Measurements from ENCODE around the gene COL15A1. TPM values are rescaled to one million over a fixed set of nuclear protein-coding genes. Genes with fewer than 3 reads are reported as not detected.

Gene COL15A1
- polyA plus RNA-seq, 4 donors, result 0.22 to 12.5 (median 2.5) TPM

GRCh38 chr9:98966676-98967075, 23.0 kb downstream of the COL15A1 start:
- Histone ChIP-seq H3K36me3 (ENCODE audit: control insufficient read depth in 3 of 3, insufficient read depth in 2 of 3, low read depth in 1 of 3, low read length in 3 of 3) (no peaks in the 10 kb centered on the region), H3K27ac (ENCODE audit: low read depth in 1 of 3, low read length in 2 of 3) (no peak overlapping the region), H3K27me3 (ENCODE audit: control insufficient read depth in 3 of 3, insufficient read depth in 3 of 3, low read length in 3 of 3) (peaks cover 0 to 2% (median 0%) of the 10 kb centered on the region in 3 donors), H3K9me3 (ENCODE audit: control insufficient read depth in 2 of 2, insufficient read depth in 1 of 2, low read depth in 1 of 2, low read length in 1 of 2) (no peaks in the 10 kb centered on the region), H3K4me3 (ENCODE audit: low read depth in 1 of 3, low read length in 3 of 3) (no peak overlapping the region), H3K4me1 (ENCODE audit: control insufficient read depth in 3 of 3, insufficient read depth in 2 of 3, low read depth in 1 of 3, low read length in 2 of 3) (no peaks in the 10 kb centered on the region)
- 65 to 82% (median 74%) methylated on average over 4 of the region's 4 CpGs for WGBS, 3 donors
- no peak for FAIRE-seq
- DNase-seq, result no peak

DNA sequence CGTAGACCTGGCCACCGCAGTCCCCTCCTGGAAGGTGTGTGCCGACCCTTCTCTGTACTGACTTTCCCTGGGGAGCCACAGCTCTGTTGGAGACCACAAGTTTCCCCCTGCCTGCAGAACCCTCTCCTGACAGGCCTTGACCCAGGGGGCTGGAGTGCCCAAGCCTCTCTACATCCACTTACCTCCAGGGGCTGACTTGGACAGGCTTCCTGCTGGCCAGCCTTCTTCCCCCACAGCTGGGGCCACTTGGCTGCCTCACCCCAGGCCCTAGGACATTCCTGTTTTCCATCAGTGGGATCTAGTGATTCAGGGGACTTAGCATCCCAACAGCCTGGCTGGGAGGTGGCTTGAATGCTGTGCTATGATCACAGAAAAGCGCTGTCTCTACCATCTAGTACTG, 23.6 kb downstream of the COL15A1 start:
- Histone ChIP-seq H3K36me3 (ENCODE audit: control insufficient read depth in 3 of 3, insufficient read depth in 2 of 3, low read depth in 1 of 3, low read length in 3 of 3) (no peaks in the 10 kb centered on the region), H3K9me3 (ENCODE audit: control insufficient read depth in 2 of 2, insufficient read depth in 1 of 2, low read depth in 1 of 2, low read length in 1 of 2) (no peaks in the 10 kb centered on the region), H3K27ac (ENCODE audit: low read depth in 1 of 3, low read length in 2 of 3) (no peak overlapping the region), H3K4me1 (ENCODE audit: control insufficient read depth in 3 of 3, insufficient read depth in 2 of 3, low read depth in 1 of 3, low read length in 2 of 3) (no peaks in the 10 kb centered on the region), H3K4me3 (ENCODE audit: low read depth in 1 of 3, low read length in 3 of 3) (no peak overlapping the region), H3K27me3 (ENCODE audit: control insufficient read depth in 3 of 3, insufficient read depth in 3 of 3, low read length in 3 of 3) (peaks cover 0 to 2% (median 0%) of the 10 kb centered on the region in 3 donors)
- FAIRE-seq (no peak), DNase-seq (no peak)
- WGBS, 3 donors, result 92 to 98% (median 96%) methylated on average over 4 of the region's 4 CpGs

GRCh38 chr9:98967680-98968079, 24.0 kb downstream of the COL15A1 start:
- DNase-seq, result no peak
- no peak for FAIRE-seq
- Histone ChIP-seq H3K9me3 (ENCODE audit: control insufficient read depth in 2 of 2, insufficient read depth in 1 of 2, low read depth in 1 of 2, low read length in 1 of 2) (no peaks in the 10 kb centered on the region), H3K27ac (ENCODE audit: low read depth in 1 of 3, low read length in 2 of 3) (no peak overlapping the region), H3K4me1 (ENCODE audit: control insufficient read depth in 3 of 3, insufficient read depth in 2 of 3, low read depth in 1 of 3, low read length in 2 of 3) (no peaks in the 10 kb centered on the region), H3K36me3 (ENCODE audit: control insufficient read depth in 3 of 3, insufficient read depth in 2 of 3, low read depth in 1 of 3, low read length in 3 of 3) (no peaks in the 10 kb centered on the region), H3K4me3 (ENCODE audit: low read depth in 1 of 3, low read length in 3 of 3) (no peak overlapping the region), H3K27me3 (ENCODE audit: control insufficient read depth in 3 of 3, insufficient read depth in 3 of 3, low read length in 3 of 3) (peaks cover 0 to 4% (median 0%) of the 10 kb centered on the region in 3 donors)
- 70 to 89% (median 81%) methylated on average over 4 of the region's 4 CpGs for WGBS, 3 donors

GRCh38 chr9:98968601-98969337, 25.1 kb downstream of the COL15A1 start:
- Histone ChIP-seq H3K36me3 (ENCODE audit: control insufficient read depth in 3 of 3, insufficient read depth in 2 of 3, low read depth in 1 of 3, low read length in 3 of 3) (no peaks in the 10 kb centered on the region), H3K27ac (ENCODE audit: low read depth in 1 of 3, low read length in 2 of 3) (no peak overlapping the region), H3K4me3 (ENCODE audit: low read depth in 1 of 3, low read length in 3 of 3) (no peak overlapping the region), H3K9me3 (ENCODE audit: control insufficient read depth in 2 of 2, insufficient read depth in 1 of 2, low read depth in 1 of 2, low read length in 1 of 2) (no peaks in the 10 kb centered on the region), H3K4me1 (ENCODE audit: control insufficient read depth in 3 of 3, insufficient read depth in 2 of 3, low read depth in 1 of 3, low read length in 2 of 3) (no peaks in the 10 kb centered on the region), H3K27me3 (ENCODE audit: control insufficient read depth in 3 of 3, insufficient read depth in 3 of 3, low read length in 3 of 3) (peaks cover 0 to 10% (median 0%) of the 10 kb centered on the region in 3 donors)
- 75 to 88% (median 87%) methylated on average over 6 of the region's 6 CpGs for WGBS, 3 donors
- no peak for FAIRE-seq
- DNase-seq, result no peak

DNA sequence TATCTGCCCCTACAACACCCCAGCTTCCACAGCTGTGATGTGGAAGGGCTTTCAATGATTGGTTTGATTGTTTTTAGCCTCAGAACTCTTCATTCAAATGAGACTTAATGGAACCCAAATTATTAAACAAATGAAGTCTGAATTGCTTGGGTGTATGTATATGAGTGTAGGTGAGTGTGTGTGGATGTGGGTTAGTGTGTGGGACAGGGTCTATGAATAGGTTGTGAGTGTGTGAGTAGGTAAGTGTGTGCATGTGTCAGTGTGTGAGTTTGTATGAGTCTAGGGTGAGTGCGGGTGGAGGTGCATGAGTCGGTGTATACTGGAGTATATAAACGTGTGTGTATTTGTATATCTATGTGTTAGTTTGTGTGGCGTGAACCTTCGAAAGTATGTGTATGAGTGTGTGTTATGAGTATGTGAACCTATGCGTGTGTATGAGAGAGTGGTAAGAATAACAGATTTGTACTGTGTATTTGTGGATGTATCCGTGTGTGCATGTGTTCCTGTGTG, 26.9 kb downstream of the COL15A1 start:
- FAIRE-seq (no peak), DNase-seq (no peak)
- WGBS, 3 donors, result 89% methylated on average over 7 of the region's 7 CpGs
- peak overlapping the region in 1 of 3 donors; percentile 9 for H3K27ac ChIP-seq (ENCODE audit: low read depth in 1 of 3, low read length in 2 of 3)
- H3K36me3 ChIP-seq (ENCODE audit: control insufficient read depth in 3 of 3, insufficient read depth in 2 of 3, low read depth in 1 of 3, low read length in 3 of 3), result no peaks in the 10 kb centered on the region
- H3K4me3 ChIP-seq (ENCODE audit: low read depth in 1 of 3, low read length in 3 of 3), result no peak overlapping the region
- peaks cover 0 to 16% (median 0%) of the 10 kb centered on the region in 3 donors for H3K27me3 ChIP-seq (ENCODE audit: control insufficient read depth in 3 of 3, insufficient read depth in 3 of 3, low read length in 3 of 3)
- peaks cover 0 to 9% (median 0%) of the 10 kb centered on the region in 3 donors for H3K4me1 ChIP-seq (ENCODE audit: control insufficient read depth in 3 of 3, insufficient read depth in 2 of 3, low read depth in 1 of 3, low read length in 2 of 3)
- no peaks in the 10 kb centered on the region for H3K9me3 ChIP-seq (ENCODE audit: control insufficient read depth in 2 of 2, insufficient read depth in 1 of 2, low read depth in 1 of 2, low read length in 1 of 2)

- Histone ChIP-seq H3K4me1 (ENCODE audit: control insufficient read depth in 3 of 3, insufficient read depth in 2 of 3, low read depth in 1 of 3, low read length in 2 of 3) (peaks cover 0 to 9% (median 0%) of the 10 kb centered on the region in 3 donors), H3K4me3 (ENCODE audit: low read depth in 1 of 3, low read length in 3 of 3) (no peak overlapping the region), H3K9me3 (ENCODE audit: control insufficient read depth in 2 of 2, insufficient read depth in 1 of 2, low read depth in 1 of 2, low read length in 1 of 2) (no peaks in the 10 kb centered on the region), H3K27ac (ENCODE audit: low read depth in 1 of 3, low read length in 2 of 3) (peak overlapping the region in 1 of 3 donors; percentile 30), H3K36me3 (ENCODE audit: control insufficient read depth in 3 of 3, insufficient read depth in 2 of 3, low read depth in 1 of 3, low read length in 3 of 3) (no peaks in the 10 kb centered on the region), H3K27me3 (ENCODE audit: control insufficient read depth in 3 of 3, insufficient read depth in 3 of 3, low read length in 3 of 3) (peaks cover 0 to 20% (median 0%) of the 10 kb centered on the region in 3 donors)
- DNase-seq (no peak), FAIRE-seq (no peak)
- 75 to 79% (median 77%) methylated on average over 20 of the region's 20 CpGs for WGBS, 3 donors
Observed at GRCh38 chr9:98971168-98971914, 27.6 kb downstream of the COL15A1 start.

- H3K27me3 ChIP-seq (ENCODE audit: control insufficient read depth in 3 of 3, insufficient read depth in 3 of 3, low read length in 3 of 3), result peaks cover 0 to 20% (median 0%) of the 10 kb centered on the region in 3 donors
- H3K9me3 ChIP-seq (ENCODE audit: control insufficient read depth in 2 of 2, insufficient read depth in 1 of 2, low read depth in 1 of 2, low read length in 1 of 2), result no peaks in the 10 kb centered on the region
- H3K4me3 ChIP-seq (ENCODE audit: low read depth in 1 of 3, low read length in 3 of 3), result no peak overlapping the region
- no peaks in the 10 kb centered on the region for H3K36me3 ChIP-seq (ENCODE audit: control insufficient read depth in 3 of 3, insufficient read depth in 2 of 3, low read depth in 1 of 3, low read length in 3 of 3)
- FAIRE-seq (no peak), DNase-seq (no peak)
- H3K4me1 ChIP-seq (ENCODE audit: control insufficient read depth in 3 of 3, insufficient read depth in 2 of 3, low read depth in 1 of 3, low read length in 2 of 3), result peaks cover 0 to 9% (median 0%) of the 10 kb centered on the region in 3 donors
- 64 to 86% (median 72%) methylated on average over 6 of the region's 6 CpGs for WGBS, 3 donors
- peak overlapping the region in 1 of 3 donors; percentile 0 for H3K27ac ChIP-seq (ENCODE audit: low read depth in 1 of 3, low read length in 2 of 3)
Observed at GRCh38 chr9:98971915-98972223, 28.2 kb downstream of the COL15A1 start.

DNA sequence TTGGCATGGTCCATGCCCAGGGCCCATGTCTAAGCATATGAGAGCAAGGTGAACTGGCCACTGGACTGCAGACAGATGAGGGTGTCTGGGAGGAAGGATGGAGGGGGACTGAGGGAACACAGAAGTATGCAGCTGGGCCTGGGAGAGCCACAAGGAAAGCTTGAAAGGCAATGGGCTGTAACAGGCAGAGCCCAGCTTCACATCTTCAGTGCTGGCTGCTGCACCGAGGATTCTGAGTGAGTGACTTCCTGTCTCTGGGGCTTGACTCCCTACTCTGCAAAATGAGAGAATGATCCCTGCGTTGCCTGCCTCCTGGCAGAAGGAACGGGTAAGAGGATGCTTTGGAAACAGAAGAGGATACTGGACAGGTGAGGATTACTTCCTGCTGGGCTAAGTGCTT, 29.0 kb downstream of the COL15A1 start:
- WGBS, 3 donors, result 48 to 64% (median 58%) methylated on average over 3 of the region's 3 CpGs
- FAIRE-seq (no peak), DNase-seq (no peak)
- Histone ChIP-seq H3K4me3 (ENCODE audit: low read depth in 1 of 3, low read length in 3 of 3) (no peak overlapping the region), H3K27ac (ENCODE audit: low read depth in 1 of 3, low read length in 2 of 3) (no peak overlapping the region), H3K4me1 (ENCODE audit: control insufficient read depth in 3 of 3, insufficient read depth in 2 of 3, low read depth in 1 of 3, low read length in 2 of 3) (peaks cover 0 to 9% (median 0%) of the 10 kb centered on the region in 3 donors), H3K36me3 (ENCODE audit: control insufficient read depth in 3 of 3, insufficient read depth in 2 of 3, low read depth in 1 of 3, low read length in 3 of 3) (no peaks in the 10 kb centered on the region), H3K9me3 (ENCODE audit: control insufficient read depth in 2 of 2, insufficient read depth in 1 of 2, low read depth in 1 of 2, low read length in 1 of 2) (no peaks in the 10 kb centered on the region), H3K27me3 (ENCODE audit: control insufficient read depth in 3 of 3, insufficient read depth in 3 of 3, low read length in 3 of 3) (peaks cover 0 to 20% (median 0%) of the 10 kb centered on the region in 3 donors)

Measured in small intestine (tissue), 7 donors.